Measurements from ENCODE around the gene FZD7. TPM values are rescaled to one million over a fixed set of nuclear protein-coding genes. Genes with fewer than 3 reads are reported as not detected.

The FZD7 gene
- total RNA-seq, 1 donor from 2014 or later: 1.3 TPM

- H3K4me1 Mint-ChIP-seq: no peaks in the 10 kb centered on the region
- DNase-seq: no peak
- intact Hi-C loops (cut with micrococcal nuclease): no loop called here
- H3K36me3 Mint-ChIP-seq (ENCODE audit: low read depth): no peaks in the 10 kb centered on the region
- H3K4me3 Mint-ChIP-seq: no peak overlapping the region
- H3K27me3 Mint-ChIP-seq: peaks cover 13% of the 10 kb centered on the region
- H3K9me3 Mint-ChIP-seq: no peaks in the 10 kb centered on the region
- no peak overlapping the region for H3K27ac Mint-ChIP-seq
These were observed 13.8 kb upstream of the FZD7 start for GRCh38 chr2:202019689-202020450.

GRCh38 chr2:202022755-202023154, 10.9 kb upstream of the FZD7 start:
- Mint-ChIP-seq H3K27me3 (peaks cover 20% of the 10 kb centered on the region), H3K36me3 (ENCODE audit: low read depth) (no peaks in the 10 kb centered on the region), H3K4me1 (no peaks in the 10 kb centered on the region), H3K4me3 (no peak overlapping the region), H3K9me3 (no peaks in the 10 kb centered on the region), H3K27ac (no peak overlapping the region)
- intact Hi-C loops (cut with micrococcal nuclease): no loop called here
- DNase-seq: no peak

- DNase-seq: no peak
These were observed 10.3 kb upstream of the FZD7 start for GRCh38 chr2:202023198-202023903.

GRCh38 chr2:202023904-202024266, 9.8 kb upstream of the FZD7 start:
- no peak for DNase-seq
- Mint-ChIP-seq H3K27me3 (peaks cover 19% of the 10 kb centered on the region), H3K9me3 (no peaks in the 10 kb centered on the region), H3K36me3 (ENCODE audit: low read depth) (no peaks in the 10 kb centered on the region), H3K4me1 (no peaks in the 10 kb centered on the region), H3K4me3 (no peak overlapping the region), H3K27ac (no peak overlapping the region)
- intact Hi-C loops (cut with micrococcal nuclease): no loop called here

More at GRCh38 chr2:202023198-202023903, 10.3 kb upstream of the FZD7 start:
- H3K27ac Mint-ChIP-seq: no peak overlapping the region
- no peaks in the 10 kb centered on the region for H3K9me3 Mint-ChIP-seq
- no peaks in the 10 kb centered on the region for H3K36me3 Mint-ChIP-seq (ENCODE audit: low read depth)
- H3K27me3 Mint-ChIP-seq: peaks cover 23% of the 10 kb centered on the region
- no peaks in the 10 kb centered on the region for H3K4me1 Mint-ChIP-seq
- H3K4me3 Mint-ChIP-seq: no peak overlapping the region
- intact Hi-C loops (cut with micrococcal nuclease): no loop called here

GRCh38 chr2:202024871-202025270, 8.8 kb upstream of the FZD7 start:
- H3K4me1 Mint-ChIP-seq: no peaks in the 10 kb centered on the region
- peaks cover 25% of the 10 kb centered on the region for H3K27me3 Mint-ChIP-seq
- no peaks in the 10 kb centered on the region for H3K9me3 Mint-ChIP-seq
- no peak for DNase-seq
- H3K36me3 Mint-ChIP-seq (ENCODE audit: low read depth): no peaks in the 10 kb centered on the region
- intact Hi-C loops (cut with micrococcal nuclease): no loop called here
- H3K4me3 Mint-ChIP-seq: no peak overlapping the region
- H3K27ac Mint-ChIP-seq: no peak overlapping the region

GRCh38 chr2:202025816-202026215, 7.8 kb upstream of the FZD7 start:
- H3K9me3 Mint-ChIP-seq: no peaks in the 10 kb centered on the region
- H3K4me3 Mint-ChIP-seq: no peak overlapping the region

GRCh38 chr2:202026507-202026906, 7.1 kb upstream of the FZD7 start:
- DNase-seq: no peak
- no peaks in the 10 kb centered on the region for H3K4me1 Mint-ChIP-seq
- intact Hi-C loops (cut with micrococcal nuclease): no loop called here
- no peaks in the 10 kb centered on the region for H3K9me3 Mint-ChIP-seq
- H3K27ac Mint-ChIP-seq: no peak overlapping the region
- no peaks in the 10 kb centered on the region for H3K36me3 Mint-ChIP-seq (ENCODE audit: low read depth)
- peaks cover 41% of the 10 kb centered on the region for H3K27me3 Mint-ChIP-seq
- no peak overlapping the region for H3K4me3 Mint-ChIP-seq

More at GRCh38 chr2:202025816-202026215, 7.8 kb upstream of the FZD7 start:
- intact Hi-C loops (cut with micrococcal nuclease): no loop called here
- Mint-ChIP-seq H3K4me1 (no peaks in the 10 kb centered on the region), H3K27ac (no peak overlapping the region), H3K36me3 (ENCODE audit: low read depth) (no peaks in the 10 kb centered on the region), H3K27me3 (peaks cover 34% of the 10 kb centered on the region)
- no peak for DNase-seq

- H3K27ac Mint-ChIP-seq: no peak overlapping the region
- DNase-seq: no peak
- H3K36me3 Mint-ChIP-seq (ENCODE audit: low read depth): no peaks in the 10 kb centered on the region
- peaks cover 49% of the 10 kb centered on the region for H3K27me3 Mint-ChIP-seq
- intact Hi-C loops (cut with micrococcal nuclease): loop anchor here (5.0 to 10.0 kb wide), 4 partner anchors 166 to 773 kb away; partner anchors contain the start of genes ALS2, STRADB and TRAK2
- no peaks in the 10 kb centered on the region for H3K9me3 Mint-ChIP-seq
- H3K4me1 Mint-ChIP-seq: peaks cover 12% of the 10 kb centered on the region
- H3K4me3 Mint-ChIP-seq: no peak overlapping the region
These were observed 3.0 kb upstream of the FZD7 start for GRCh38 chr2:202030691-202031090.

- peaks cover 47% of the 10 kb centered on the region for H3K27me3 Mint-ChIP-seq
- no peak overlapping the region for H3K4me3 Mint-ChIP-seq
- no peaks in the 10 kb centered on the region for H3K9me3 Mint-ChIP-seq
- no peak for DNase-seq
- peaks cover 12% of the 10 kb centered on the region for H3K4me1 Mint-ChIP-seq
- intact Hi-C loops (cut with micrococcal nuclease): loop anchor here (5.0 to 10.0 kb wide), 4 partner anchors 167 to 774 kb away; partner anchors contain the start of genes ALS2, STRADB and TRAK2
- H3K27ac Mint-ChIP-seq: no peak overlapping the region
- H3K36me3 Mint-ChIP-seq (ENCODE audit: low read depth): no peaks in the 10 kb centered on the region
These were observed 2.3 kb upstream of the FZD7 start for GRCh38 chr2:202031246-202031951.

GRCh38 chr2:202032846-202033316, 774 bp upstream of the FZD7 start:
- peak overlapping the region; percentile 85 for H3K4me3 Mint-ChIP-seq
- DNase-seq: peak; percentile 83
- H3K27me3 Mint-ChIP-seq: peaks cover 41% of the 10 kb centered on the region
- H3K4me1 Mint-ChIP-seq: peaks cover 12% of the 10 kb centered on the region
- H3K36me3 Mint-ChIP-seq (ENCODE audit: low read depth): no peaks in the 10 kb centered on the region
- H3K27ac Mint-ChIP-seq: no peak overlapping the region
- no peaks in the 10 kb centered on the region for H3K9me3 Mint-ChIP-seq
- intact Hi-C loops (cut with micrococcal nuclease): loop anchor here (2.0 to 10.0 kb wide), 6 partner anchors 140 to 850 kb away; partner anchors contain the start of genes ALS2, CASP10, STRADB and TRAK2

- Mint-ChIP-seq H3K36me3 (ENCODE audit: low read depth) (no peaks in the 10 kb centered on the region), H3K9me3 (no peaks in the 10 kb centered on the region), H3K4me3 (peak overlapping the region; percentile 85), H3K27ac (peak overlapping the region; percentile 62), H3K4me1 (peaks cover 12% of the 10 kb centered on the region), H3K27me3 (peaks cover 45% of the 10 kb centered on the region)
- intact Hi-C loops (cut with micrococcal nuclease): loop anchor here (5.0 to 10.0 kb wide), 4 partner anchors 170 to 777 kb away; partner anchors contain the start of genes ALS2, STRADB and TRAK2
- DNase-seq: peak; percentile 77
These were observed 814 bp downstream of the FZD7 start for GRCh38 chr2:202034249-202035088.

- Mint-ChIP-seq H3K27me3 (peaks cover 45% of the 10 kb centered on the region), H3K4me3 (no peak overlapping the region), H3K9me3 (no peaks in the 10 kb centered on the region), H3K36me3 (ENCODE audit: low read depth) (no peaks in the 10 kb centered on the region), H3K27ac (no peak overlapping the region), H3K4me1 (peaks cover 12% of the 10 kb centered on the region)
- intact Hi-C loops (cut with micrococcal nuclease): loop anchor here (10.0 kb wide), 1 partner anchor 171 kb away; no protein-coding TSS in a partner anchor
- DNase-seq: peak; percentile 66
These were observed 1.7 kb downstream of the FZD7 start for GRCh38 chr2:202035089-202035940.
